T-helper 2 cell treated with Interferon-gamma antibody and Interleukin-4, amounts not matched to agents 100 ng/mL and 5 ng/mL, for 36 hours (primary cell): ENCODE results near the gene DPP10. TPM values are rescaled to one million over a fixed set of nuclear protein-coding genes. Genes with fewer than 3 reads are reported as not detected.
"Not testable (repeated sequence)": the region's sequence is repeated elsewhere in the genome, so short reads cannot be mapped to it uniquely, and the experiment has no call there.

ENCODE experiments used
- intact Hi-C: fragments of 100-400 bp; cut with micrococcal nuclease; formaldehyde crosslinking; loops from one replicate; pipeline ENCODE4 v1.15.1; 2023
- total RNA-seq: library from RNA; stranded (reverse); gene quantifications from 2 replicates; pipeline ENCODE4 v1.2.3, GENCODE V29; 2022

The DPP10 gene
- total RNA-seq, 1 donor from 2014 or later = not detected

GRCh38 chr2:114937366-114937930 is 495.0 kb downstream of the DPP10 start:
- intact Hi-C loops = no loop called here

DNA sequence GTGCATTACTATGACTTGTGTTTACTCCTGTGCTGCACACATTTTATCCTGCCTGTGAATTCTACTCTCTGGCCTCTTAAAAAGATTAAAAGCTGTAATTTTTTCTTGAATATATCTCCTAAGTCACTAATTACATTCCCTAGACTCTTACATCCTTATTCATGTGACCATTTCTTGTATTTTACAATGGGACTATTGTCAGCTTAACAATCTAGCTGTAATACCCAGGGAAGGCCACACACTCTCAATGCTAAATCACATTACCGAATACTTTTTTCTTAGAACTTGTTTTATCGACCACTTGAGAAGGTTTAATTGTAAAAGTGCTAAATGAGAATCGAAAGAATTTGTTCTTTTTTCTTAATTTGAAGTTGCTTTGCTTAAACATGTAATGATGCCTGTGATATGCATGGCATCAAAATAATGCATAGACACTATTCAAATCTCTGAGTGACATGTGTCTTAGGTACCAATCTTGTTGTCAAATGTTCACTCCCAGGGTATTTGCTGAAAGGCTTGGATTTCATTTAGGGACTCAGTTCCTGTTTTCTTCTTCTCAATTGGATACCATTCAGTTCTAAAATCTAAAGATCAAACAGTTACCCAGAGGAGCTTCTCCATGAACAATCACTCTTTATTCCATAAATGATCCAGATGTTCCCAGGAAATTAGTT is 498.5 kb downstream of the DPP10 start:
- intact Hi-C loops = no loop called here

- intact Hi-C loops = no loop called here
These were observed 506.9 kb downstream of the DPP10 start for GRCh38 chr2:114949228-114949804.

- intact Hi-C loops = no loop called here
These were observed 517.9 kb downstream of the DPP10 start for GRCh38 chr2:114960389-114960788.

- intact Hi-C loops = no loop called here
These were observed 520.1 kb downstream of the DPP10 start for GRCh38 chr2:114962532-114962931.

- intact Hi-C loops = no loop called here
These were observed 526.4 kb downstream of the DPP10 start for GRCh38 chr2:114968748-114969400.

GRCh38 chr2:115004321-115004720 is 561.9 kb downstream of the DPP10 start:
- intact Hi-C loops = not testable (repeated sequence)

- intact Hi-C loops = no loop called here
These were observed 569.3 kb downstream of the DPP10 start for GRCh38 chr2:115011721-115012120.

- intact Hi-C loops = not testable (repeated sequence)
These were observed 579.6 kb downstream of the DPP10 start for GRCh38 chr2:115022013-115022412.

DNA sequence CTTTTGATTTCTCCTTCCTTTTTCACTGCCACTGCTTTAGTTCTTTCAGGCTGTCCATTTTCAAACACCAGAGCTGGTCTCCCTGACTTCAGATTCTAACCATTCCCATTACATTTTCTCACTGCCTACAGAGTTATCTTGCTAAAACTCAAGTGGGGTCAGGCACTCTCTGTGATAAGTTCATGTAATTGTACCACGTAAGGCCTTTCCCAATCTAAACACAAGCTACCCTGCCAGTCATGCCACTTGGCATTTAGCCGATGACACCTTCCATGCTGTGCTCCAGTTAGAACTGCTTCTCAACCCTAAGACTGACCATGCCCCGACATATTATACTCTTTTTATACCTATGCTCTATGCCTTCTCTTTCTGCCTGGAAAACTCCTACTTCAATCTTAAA is 592.4 kb downstream of the DPP10 start:
- intact Hi-C loops = no loop called here

DNA sequence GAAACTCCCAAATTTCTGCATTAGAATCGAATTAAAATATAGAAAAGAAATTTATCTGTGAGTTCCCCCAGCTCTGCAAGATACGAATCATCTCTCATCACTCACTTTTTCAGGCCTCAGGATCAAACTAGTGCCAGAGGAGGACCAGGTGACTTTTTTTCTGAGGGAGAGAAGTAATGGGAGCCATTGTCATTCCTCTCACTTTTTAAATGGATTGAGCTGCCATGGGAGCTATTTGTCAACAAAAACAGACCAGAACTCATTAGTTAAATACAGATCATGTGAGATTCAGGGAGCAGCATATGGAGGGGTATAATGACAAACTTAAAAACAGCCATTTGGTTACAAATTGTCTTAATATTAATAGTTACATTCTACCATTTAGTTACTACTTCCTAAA is 594.4 kb downstream of the DPP10 start:
- intact Hi-C loops = no loop called here

- intact Hi-C loops = no loop called here
These were observed 615.0 kb downstream of the DPP10 start for GRCh38 chr2:115057473-115057872.

DNA sequence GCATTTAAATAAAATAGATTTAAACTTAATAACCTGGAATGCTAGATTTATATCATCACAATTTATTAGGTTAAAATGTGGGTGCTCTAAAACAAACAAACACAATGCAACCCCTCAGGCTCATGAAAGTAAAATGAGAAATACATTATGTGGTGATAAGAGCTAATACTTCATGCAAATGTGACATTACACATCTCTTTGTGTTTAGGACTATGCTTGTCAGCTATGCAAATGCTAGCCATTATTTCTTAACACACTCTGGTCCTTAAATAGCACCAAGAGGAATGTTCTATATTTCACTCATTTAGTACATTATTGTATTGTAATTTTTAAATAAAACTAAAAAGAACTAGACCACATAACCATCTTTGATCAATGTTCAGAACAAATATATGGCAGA is 627.6 kb downstream of the DPP10 start:
- intact Hi-C loops = no loop called here

- intact Hi-C loops = no loop called here
These were observed 629.1 kb downstream of the DPP10 start for GRCh38 chr2:115071534-115071933.

DNA sequence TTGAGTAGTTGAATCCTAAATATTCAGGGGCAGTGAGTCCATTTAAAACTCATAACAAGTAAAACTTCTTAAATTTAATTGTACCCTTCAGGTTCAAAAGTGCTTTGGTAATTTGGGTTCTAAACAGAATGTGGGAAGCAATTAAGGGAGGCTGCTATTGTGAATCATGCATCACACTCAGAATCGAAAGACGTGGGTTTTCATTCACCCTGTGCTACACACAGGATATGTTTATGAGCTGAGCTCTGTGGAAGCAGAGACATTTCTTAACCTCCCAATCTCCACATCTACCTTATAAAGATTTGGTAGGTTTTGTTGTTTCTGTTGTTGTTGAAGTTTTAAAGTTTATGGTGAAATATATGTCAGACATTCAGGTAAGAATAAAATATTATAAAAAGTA is 633.4 kb downstream of the DPP10 start:
- intact Hi-C loops = no loop called here

DNA sequence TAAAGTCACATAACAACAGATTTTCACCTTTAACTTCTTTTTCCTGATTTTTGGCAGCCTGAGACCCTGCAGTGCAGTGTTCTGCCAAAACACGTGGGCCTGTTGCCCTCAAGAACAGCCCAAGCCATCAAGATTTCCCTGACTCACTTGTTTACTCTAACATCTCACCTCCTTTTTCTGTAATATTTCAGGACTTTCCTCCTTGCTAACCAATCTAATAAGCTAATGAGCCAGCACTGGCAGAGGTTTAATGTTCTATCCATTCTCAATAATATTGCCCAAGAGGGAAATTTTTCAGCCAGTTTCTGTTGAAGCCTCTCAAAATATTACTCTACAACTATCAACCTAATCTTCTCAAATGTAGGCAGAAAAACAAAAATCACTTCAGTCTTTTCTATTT is 635.2 kb downstream of the DPP10 start:
- intact Hi-C loops = no loop called here

DNA sequence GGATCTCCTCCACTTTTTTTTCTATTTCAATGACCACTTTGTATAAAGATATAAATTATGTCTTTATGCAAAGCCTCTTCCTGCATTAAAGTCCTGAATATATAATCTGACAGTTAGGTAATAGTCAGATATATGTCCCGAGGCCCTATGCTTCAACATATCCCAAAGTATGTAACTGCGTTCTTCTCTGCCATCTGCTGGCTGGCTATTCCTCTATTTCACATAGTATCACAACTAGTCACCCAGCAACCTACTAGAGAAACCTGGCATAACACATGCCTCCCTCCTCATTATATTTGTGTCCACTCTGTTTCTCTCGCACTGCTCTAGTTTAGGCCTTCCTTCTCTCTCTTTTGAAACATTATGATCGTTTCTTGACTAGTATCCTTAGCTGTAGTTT is 640.8 kb downstream of the DPP10 start:
- intact Hi-C loops = no loop called here

- intact Hi-C loops = no loop called here
These were observed 641.3 kb downstream of the DPP10 start for GRCh38 chr2:115083711-115084110.

GRCh38 chr2:115084446-115084845 is 642.0 kb downstream of the DPP10 start:
- intact Hi-C loops = no loop called here

GRCh38 chr2:115086051-115086620 is 643.7 kb downstream of the DPP10 start:
- intact Hi-C loops = not testable (repeated sequence)

- intact Hi-C loops = no loop called here
These were observed 652.0 kb downstream of the DPP10 start for GRCh38 chr2:115094441-115094840.

DNA sequence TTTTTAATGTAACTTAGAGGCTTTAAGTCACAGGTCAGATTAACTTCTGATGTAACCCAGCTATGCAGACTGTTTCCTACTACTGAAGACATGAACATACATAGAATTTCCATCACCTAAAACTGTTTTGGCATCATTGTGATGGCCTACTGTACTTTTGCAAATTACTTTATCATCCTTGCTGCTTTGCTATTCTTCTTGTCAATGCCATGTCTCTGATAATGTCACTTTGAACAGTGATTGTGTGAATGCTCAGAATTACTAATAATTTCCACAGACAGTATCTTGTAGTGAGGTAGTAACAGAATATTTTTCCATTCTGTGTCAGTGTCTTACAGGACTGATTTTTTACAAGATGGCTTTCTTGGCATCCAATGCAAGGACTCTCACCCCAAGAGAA is 663.5 kb downstream of the DPP10 start:
- intact Hi-C loops = no loop called here
